SK-N-SH treated with all-trans-retinoic acid at 6 μM for 48 hours (cell line): ENCODE measurements around the gene JRKL.

Experiments used
- ATAC-seq: fragments of 200-7000 bp; cut with Tn5 transposase; 3 replicates; pipeline ENCODE4 v1.9.1; 2020; ENCODE audit warnings: mild to moderate bottlenecking, moderate library complexity
- ARNTL ChIP-seq: fragments of 450-650 bp; formaldehyde crosslinking; IDR thresholded peaks from 2 replicates; pipeline ENCODE4 v1.5.0; 2020; ENCODE audit warnings: low read depth, mild to moderate bottlenecking, moderate library complexity, borderline replicate concordance
- BACH2 ChIP-seq: fragments of 250-450 bp; sonication (Bioruptor Pico); IDR thresholded peaks from 2 replicates; pipeline ENCODE4 v1.9.0; 2021; ENCODE audit warnings: mild to moderate bottlenecking, borderline replicate concordance
- CSDC2 ChIP-seq: fragments of 250-450 bp; sonication (Bioruptor Pico); IDR thresholded peaks from 2 replicates; pipeline ENCODE4 v1.5.0; 2020; ENCODE audit warnings: mild to moderate bottlenecking, moderate library complexity
- CSRNP3 ChIP-seq: fragments of 250-450 bp; sonication (Bioruptor Pico); IDR thresholded peaks from 2 replicates; pipeline ENCODE4 v1.5.1; 2021; ENCODE audit warnings: mild to moderate bottlenecking, moderate library complexity
- GLIS3 ChIP-seq: fragments of 250-450 bp; sonication (Bioruptor Pico); IDR thresholded peaks from 2 replicates; pipeline ENCODE4 v1.5.0; 2020; ENCODE audit warnings: mild to moderate bottlenecking, moderate library complexity
- ISL1 ChIP-seq: fragments of 250-450 bp; sonication (Bioruptor Pico); IDR thresholded peaks from 2 replicates; pipeline ENCODE4 v2.1.2; 2022; ENCODE audit warnings: mild to moderate bottlenecking, moderate library complexity
- OSR1 ChIP-seq: fragments of 250-450 bp; sonication (Bioruptor Pico); IDR thresholded peaks from 2 replicates; pipeline ENCODE4 v1.8.0; 2022; ENCODE audit warnings: moderate library complexity, mild to moderate bottlenecking, inconsistent platforms
- SNAI2 ChIP-seq: fragments of 250-450 bp; sonication (Bioruptor Pico); IDR thresholded peaks from 2 replicates; pipeline ENCODE4 v1.5.0; 2020; ENCODE audit warnings: mild to moderate bottlenecking, moderate library complexity
- TCF4 ChIP-seq: fragments of 250-450 bp; sonication (Bioruptor Pico); IDR thresholded peaks from 2 replicates; pipeline ENCODE4 v1.8.0; 2021; ENCODE audit warnings: mild to moderate bottlenecking, moderate library complexity, borderline replicate concordance
- TOX ChIP-seq: fragments of 250-450 bp; sonication (Bioruptor Pico); IDR thresholded peaks from 2 replicates; pipeline ENCODE4 v1.8.0; 2021; ENCODE audit warnings: mild to moderate bottlenecking, moderate library complexity, borderline replicate concordance
- TSHZ2 ChIP-seq: fragments of 250-450 bp; sonication (Bioruptor Pico); IDR thresholded peaks from 2 replicates; pipeline ENCODE4 v1.5.0; 2020; ENCODE audit warnings: mild to moderate bottlenecking, moderate library complexity
- ZC3H10 ChIP-seq: fragments of 250-450 bp; sonication (Bioruptor Pico); IDR thresholded peaks from 2 replicates; pipeline ENCODE4 v1.5.1; 2021; ENCODE audit warnings: mild to moderate bottlenecking, moderate library complexity
- ZFP3 ChIP-seq: fragments of 250-450 bp; sonication (Bioruptor Pico); IDR thresholded peaks from 2 replicates; pipeline ENCODE4 v1.5.0; 2020; ENCODE audit warnings: mild to moderate bottlenecking, moderate library complexity
- ZFP30 ChIP-seq: fragments of 450-650 bp; formaldehyde crosslinking; IDR thresholded peaks from 2 replicates; pipeline ENCODE4 v1.5.0; 2022; ENCODE audit warnings: mild to moderate bottlenecking, moderate library complexity
- ZNF565 ChIP-seq: fragments of 450-650 bp; formaldehyde crosslinking; conservative IDR thresholded peaks from 2 replicates; pipeline ENCODE4 v1.5.0; 2020; ENCODE audit warnings: low read depth, mild to moderate bottlenecking, moderate library complexity
- ZNF70 ChIP-seq: fragments of 450-650 bp; formaldehyde crosslinking; IDR thresholded peaks from 2 replicates; pipeline ENCODE4 v1.5.0; 2020; ENCODE audit warnings: mild to moderate bottlenecking, moderate library complexity
- ZNF8 ChIP-seq: fragments of 450-650 bp; formaldehyde crosslinking; IDR thresholded peaks from 2 replicates; pipeline ENCODE4 v1.5.0; 2020; ENCODE audit warnings: mild to moderate bottlenecking, moderate library complexity
- TF ChIP-seq, protein P1 (sequence below): fragments of 250-450 bp; sonication (Bioruptor Pico); IDR thresholded peaks from 2 replicates; pipeline ENCODE4 v1.8.0; 2020; ENCODE audit warnings: mild to moderate bottlenecking, moderate library complexity, borderline replicate concordance
- TF ChIP-seq, protein P2 (sequence below): fragments of 250-450 bp; sonication (Bioruptor Pico); IDR thresholded peaks from 2 replicates; pipeline ENCODE4 v1.5.1; 2020; ENCODE audit warnings: low read depth, mild to moderate bottlenecking, moderate library complexity
- TF ChIP-seq, protein P3 (sequence below): fragments of 250-450 bp; sonication (Bioruptor Pico); IDR thresholded peaks from 2 replicates; pipeline ENCODE4 v1.8.0; 2021; ENCODE audit warnings: low read depth, mild to moderate bottlenecking, moderate library complexity, borderline replicate concordance

The JRKL gene

DNA sequence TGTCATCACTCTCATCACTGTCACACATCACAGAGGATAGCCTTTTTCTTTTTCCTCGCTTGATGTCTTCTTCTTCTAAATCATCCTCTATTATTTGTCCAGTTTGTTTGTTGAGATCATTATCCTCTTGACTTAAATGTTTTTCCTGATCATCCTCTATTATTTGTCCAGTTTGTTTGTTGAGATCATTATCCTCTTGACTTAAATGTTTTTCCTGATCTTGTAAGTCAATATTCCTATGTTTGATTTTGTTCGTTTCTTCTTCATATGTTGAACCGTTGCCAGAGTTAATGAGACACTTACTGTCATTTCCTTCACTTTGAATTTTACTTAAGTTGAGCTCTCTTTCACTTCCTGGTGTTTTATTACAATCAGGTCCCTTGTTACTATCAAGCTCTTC is 5.7 kb upstream of the JRKL start:
- TF ChIP-seq, protein P1, sequence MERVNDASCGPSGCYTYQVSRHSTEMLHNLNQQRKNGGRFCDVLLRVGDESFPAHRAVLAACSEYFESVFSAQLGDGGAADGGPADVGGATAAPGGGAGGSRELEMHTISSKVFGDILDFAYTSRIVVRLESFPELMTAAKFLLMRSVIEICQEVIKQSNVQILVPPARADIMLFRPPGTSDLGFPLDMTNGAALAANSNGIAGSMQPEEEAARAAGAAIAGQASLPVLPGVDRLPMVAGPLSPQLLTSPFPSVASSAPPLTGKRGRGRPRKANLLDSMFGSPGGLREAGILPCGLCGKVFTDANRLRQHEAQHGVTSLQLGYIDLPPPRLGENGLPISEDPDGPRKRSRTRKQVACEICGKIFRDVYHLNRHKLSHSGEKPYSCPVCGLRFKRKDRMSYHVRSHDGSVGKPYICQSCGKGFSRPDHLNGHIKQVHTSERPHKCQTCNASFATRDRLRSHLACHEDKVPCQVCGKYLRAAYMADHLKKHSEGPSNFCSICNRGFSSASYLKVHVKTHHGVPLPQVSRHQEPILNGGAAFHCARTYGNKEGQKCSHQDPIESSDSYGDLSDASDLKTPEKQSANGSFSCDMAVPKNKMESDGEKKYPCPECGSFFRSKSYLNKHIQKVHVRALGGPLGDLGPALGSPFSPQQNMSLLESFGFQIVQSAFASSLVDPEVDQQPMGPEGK (CRISPR knock-in tag), result no peak
- no peak for TF ChIP-seq TCF4 (CRISPR knock-in tag)
- TF ChIP-seq ZNF70 (CRISPR knock-in tag), result no peak
- no peak for TF ChIP-seq ISL1 (CRISPR knock-in tag)
- no peak for TF ChIP-seq SNAI2 (CRISPR knock-in tag)
- no peak for TF ChIP-seq GLIS3 (CRISPR knock-in tag)
- TF ChIP-seq BACH2, result no peak
- TF ChIP-seq, protein P2, sequence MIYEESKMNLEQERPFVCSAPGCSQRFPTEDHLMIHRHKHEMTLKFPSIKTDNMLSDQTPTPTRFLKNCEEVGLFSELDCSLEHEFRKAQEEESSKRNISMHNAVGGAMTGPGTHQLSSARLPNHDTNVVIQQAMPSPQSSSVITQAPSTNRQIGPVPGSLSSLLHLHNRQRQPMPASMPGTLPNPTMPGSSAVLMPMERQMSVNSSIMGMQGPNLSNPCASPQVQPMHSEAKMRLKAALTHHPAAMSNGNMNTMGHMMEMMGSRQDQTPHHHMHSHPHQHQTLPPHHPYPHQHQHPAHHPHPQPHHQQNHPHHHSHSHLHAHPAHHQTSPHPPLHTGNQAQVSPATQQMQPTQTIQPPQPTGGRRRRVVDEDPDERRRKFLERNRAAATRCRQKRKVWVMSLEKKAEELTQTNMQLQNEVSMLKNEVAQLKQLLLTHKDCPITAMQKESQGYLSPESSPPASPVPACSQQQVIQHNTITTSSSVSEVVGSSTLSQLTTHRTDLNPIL (CRISPR knock-in tag), result no peak
- no peak for TF ChIP-seq ZFP3 (CRISPR knock-in tag)
- TF ChIP-seq, all 23 proteins: peak for 0
- no peak for ATAC-seq

- TF ChIP-seq OSR1 (CRISPR knock-in tag) (no peak), ARNTL (CRISPR knock-in tag) (no peak), SNAI2 (CRISPR knock-in tag) (no peak), ZNF565 (CRISPR knock-in tag) (no peak), ISL1 (CRISPR knock-in tag) (no peak)
- TF ChIP-seq, all 23 proteins: peak for 0
- ATAC-seq, result no peak
Measured at GRCh38 chr11:96385187-96385586, 4.6 kb upstream of the JRKL start.

GRCh38 chr11:96388891-96389719 is 708 bp upstream of the JRKL start:
- TF ChIP-seq, protein P1 (CRISPR knock-in tag), result 0 out of 2 replicates have a peak, but pooled peaks have one; percentile 32
- TF ChIP-seq ZC3H10 (CRISPR knock-in tag) (no peak), CSRNP3 (CRISPR knock-in tag) (0 out of 2 replicates have a peak, but pooled peaks have one; percentile 45), ZFP30 (CRISPR knock-in tag) (no peak)
- peak; percentile 77 for ATAC-seq

DNA sequence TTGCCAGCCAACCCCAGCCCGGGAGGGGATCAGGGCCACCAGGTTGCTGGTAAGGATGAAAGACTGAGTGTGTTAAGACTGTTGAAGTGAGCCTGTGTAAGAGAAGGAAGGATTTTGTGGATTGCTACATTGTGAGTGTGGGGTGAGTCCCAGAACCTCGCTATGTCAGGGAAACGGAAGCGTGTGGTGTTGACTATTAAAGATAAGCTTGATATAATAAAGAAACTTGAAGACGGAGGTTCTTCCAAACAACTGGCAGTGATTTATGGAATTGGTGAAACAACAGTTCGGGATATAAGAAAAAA is 627 bp downstream of the JRKL start:
- peak; percentile 3; the same call in 2 of the 3 replicates for ATAC-seq
- no peak for TF ChIP-seq ZFP30 (CRISPR knock-in tag)
- TF ChIP-seq, protein P3, sequence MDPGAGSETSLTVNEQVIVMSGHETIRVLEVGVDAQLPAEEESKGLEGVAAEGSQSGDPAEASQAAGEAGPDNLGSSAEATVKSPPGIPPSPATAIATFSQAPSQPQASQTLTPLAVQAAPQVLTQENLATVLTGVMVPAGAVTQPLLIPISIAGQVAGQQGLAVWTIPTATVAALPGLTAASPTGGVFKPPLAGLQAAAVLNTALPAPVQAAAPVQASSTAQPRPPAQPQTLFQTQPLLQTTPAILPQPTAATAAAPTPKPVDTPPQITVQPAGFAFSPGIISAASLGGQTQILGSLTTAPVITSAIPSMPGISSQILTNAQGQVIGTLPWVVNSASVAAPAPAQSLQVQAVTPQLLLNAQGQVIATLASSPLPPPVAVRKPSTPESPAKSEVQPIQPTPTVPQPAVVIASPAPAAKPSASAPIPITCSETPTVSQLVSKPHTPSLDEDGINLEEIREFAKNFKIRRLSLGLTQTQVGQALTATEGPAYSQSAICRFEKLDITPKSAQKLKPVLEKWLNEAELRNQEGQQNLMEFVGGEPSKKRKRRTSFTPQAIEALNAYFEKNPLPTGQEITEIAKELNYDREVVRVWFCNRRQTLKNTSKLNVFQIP, result no peak
- no peak for TF ChIP-seq TOX
- TF ChIP-seq CSDC2, result no peak
- no peak for TF ChIP-seq BACH2
- no peak for TF ChIP-seq CSRNP3 (CRISPR knock-in tag)
- TF ChIP-seq ZNF8, result no peak
- TF ChIP-seq OSR1 (CRISPR knock-in tag), result no peak
- no peak for TF ChIP-seq TSHZ2 (CRISPR knock-in tag)
- no peak for TF ChIP-seq ZFP3 (CRISPR knock-in tag)
- TF ChIP-seq ARNTL (CRISPR knock-in tag), result no peak
